Inflammatory macrophage treated with lipopolysaccharide for 4 hours (primary cell): ENCODE data around the gene VWC2L.
A peak's percentile ranks its signal among the peaks of the same experiment; 100 is the strongest.

Experiments used
- DNase-seq: peaks from one replicate; pipeline ENCODE4 v3.0.0-alpha.2; 2020

Gene VWC2L

GRCh38 chr2:214542866-214543265 lies 132.0 kb downstream of the VWC2L start:
- no peak for DNase-seq

GRCh38 chr2:214543386-214543955 lies 132.6 kb downstream of the VWC2L start:
- DNase-seq = no peak

GRCh38 chr2:214545898-214546542 lies 135.2 kb downstream of the VWC2L start:
- no peak for DNase-seq

GRCh38 chr2:214547931-214548330 lies 137.1 kb downstream of the VWC2L start:
- no peak for DNase-seq

- DNase-seq = no peak
These were observed 139.1 kb downstream of the VWC2L start for GRCh38 chr2:214549946-214550345.

- DNase-seq = peak; percentile 1
These were observed 139.9 kb downstream of the VWC2L start for GRCh38 chr2:214550786-214551185.

GRCh38 chr2:214557884-214558283 lies 147.0 kb downstream of the VWC2L start:
- no peak for DNase-seq

GRCh38 chr2:214558341-214558740 lies 147.5 kb downstream of the VWC2L start:
- no peak for DNase-seq

GRCh38 chr2:214560176-214560575 lies 149.3 kb downstream of the VWC2L start:
- peak; percentile 19 for DNase-seq

- no peak for DNase-seq
These were observed 149.8 kb downstream of the VWC2L start for GRCh38 chr2:214560618-214561190.

- DNase-seq = no peak
These were observed 154.4 kb downstream of the VWC2L start for GRCh38 chr2:214565246-214565645.

- no peak for DNase-seq
These were observed 155.6 kb downstream of the VWC2L start for GRCh38 chr2:214566457-214566856.

- DNase-seq = no peak
These were observed 158.7 kb downstream of the VWC2L start for GRCh38 chr2:214569419-214570035.

- no peak for DNase-seq
These were observed 163.4 kb downstream of the VWC2L start for GRCh38 chr2:214574084-214574781.

GRCh38 chr2:214575030-214575429 lies 164.2 kb downstream of the VWC2L start:
- no peak for DNase-seq

GRCh38 chr2:214575465-214575864 lies 164.6 kb downstream of the VWC2L start:
- DNase-seq = no peak

- no peak for DNase-seq
These were observed 166.9 kb downstream of the VWC2L start for GRCh38 chr2:214577769-214578168.

GRCh38 chr2:214578442-214578841 lies 167.6 kb downstream of the VWC2L start:
- no peak for DNase-seq

GRCh38 chr2:214579035-214579434 lies 168.2 kb downstream of the VWC2L start:
- no peak for DNase-seq

- no peak for DNase-seq
These were observed 176.6 kb downstream of the VWC2L start for GRCh38 chr2:214587442-214587841.

GRCh38 chr2:214591366-214591765 lies 180.5 kb downstream of the VWC2L start:
- DNase-seq = no peak

GRCh38 chr2:214592011-214592410 lies 181.2 kb downstream of the VWC2L start:
- DNase-seq = no peak

GRCh38 chr2:214593727-214594126 lies 182.9 kb downstream of the VWC2L start:
- DNase-seq = no peak
